SK-N-SH treated with all-trans-retinoic acid at 6 μM for 48 hours (cell line): ENCODE measurements around the gene RHOG.

Experiments used
- ATAC-seq: fragments of 200-7000 bp; cut with Tn5 transposase; 3 replicates; pipeline ENCODE4 v1.9.1; 2020; ENCODE audit warnings: mild to moderate bottlenecking, moderate library complexity
- BACH2 ChIP-seq: fragments of 250-450 bp; sonication (Bioruptor Pico); IDR thresholded peaks from 2 replicates; pipeline ENCODE4 v1.9.0; 2021; ENCODE audit warnings: mild to moderate bottlenecking, borderline replicate concordance
- CREB5 ChIP-seq: fragments of 250-450 bp; sonication (Bioruptor Pico); IDR thresholded peaks from 2 replicates; pipeline ENCODE4 v1.5.1; 2020; ENCODE audit warnings: low read depth, mild to moderate bottlenecking, moderate library complexity
- CSDC2 ChIP-seq: fragments of 250-450 bp; sonication (Bioruptor Pico); IDR thresholded peaks from 2 replicates; pipeline ENCODE4 v1.5.0; 2020; ENCODE audit warnings: mild to moderate bottlenecking, moderate library complexity
- CSRNP3 ChIP-seq: fragments of 250-450 bp; sonication (Bioruptor Pico); IDR thresholded peaks from 2 replicates; pipeline ENCODE4 v1.5.1; 2021; ENCODE audit warnings: mild to moderate bottlenecking, moderate library complexity
- ESRRG ChIP-seq: fragments of 250-450 bp; sonication (Bioruptor Pico); IDR thresholded peaks from 2 replicates; pipeline ENCODE4 v1.6.1; 2021; ENCODE audit warnings: mild to moderate bottlenecking
- GLIS3 ChIP-seq: fragments of 250-450 bp; sonication (Bioruptor Pico); IDR thresholded peaks from 2 replicates; pipeline ENCODE4 v1.5.0; 2020; ENCODE audit warnings: mild to moderate bottlenecking, moderate library complexity
- ISL1 ChIP-seq: fragments of 250-450 bp; sonication (Bioruptor Pico); IDR thresholded peaks from 2 replicates; pipeline ENCODE4 v2.1.2; 2022; ENCODE audit warnings: mild to moderate bottlenecking, moderate library complexity
- OSR1 ChIP-seq: fragments of 250-450 bp; sonication (Bioruptor Pico); IDR thresholded peaks from 2 replicates; pipeline ENCODE4 v1.8.0; 2022; ENCODE audit warnings: moderate library complexity, mild to moderate bottlenecking, inconsistent platforms
- PATZ1 ChIP-seq: fragments of 250-450 bp; sonication (Bioruptor Pico); IDR thresholded peaks from 2 replicates; pipeline ENCODE4 v1.8.0; 2020; ENCODE audit warnings: mild to moderate bottlenecking, moderate library complexity, borderline replicate concordance
- POU6F1 ChIP-seq: fragments of 250-450 bp; sonication (Bioruptor Pico); IDR thresholded peaks from 2 replicates; pipeline ENCODE4 v1.8.0; 2021; ENCODE audit warnings: low read depth, mild to moderate bottlenecking, moderate library complexity, borderline replicate concordance
- PPARA ChIP-seq: fragments of 250-450 bp; sonication (Bioruptor Pico); IDR thresholded peaks from 2 replicates; pipeline ENCODE4 v1.5.0; 2020; ENCODE audit warnings: mild to moderate bottlenecking, borderline replicate concordance
- RARB ChIP-seq: fragments of 250-450 bp; sonication (Bioruptor Pico); IDR thresholded peaks from 2 replicates; pipeline ENCODE4 v1.8.0; 2021; ENCODE audit warnings: mild to moderate bottlenecking, moderate library complexity
- SNAI2 ChIP-seq: fragments of 250-450 bp; sonication (Bioruptor Pico); IDR thresholded peaks from 2 replicates; pipeline ENCODE4 v1.5.0; 2020; ENCODE audit warnings: mild to moderate bottlenecking, moderate library complexity
- TCF4 ChIP-seq: fragments of 250-450 bp; sonication (Bioruptor Pico); IDR thresholded peaks from 2 replicates; pipeline ENCODE4 v1.8.0; 2021; ENCODE audit warnings: mild to moderate bottlenecking, moderate library complexity, borderline replicate concordance
- TOX ChIP-seq: fragments of 250-450 bp; sonication (Bioruptor Pico); IDR thresholded peaks from 2 replicates; pipeline ENCODE4 v1.8.0; 2021; ENCODE audit warnings: mild to moderate bottlenecking, moderate library complexity, borderline replicate concordance
- TSHZ2 ChIP-seq: fragments of 250-450 bp; sonication (Bioruptor Pico); IDR thresholded peaks from 2 replicates; pipeline ENCODE4 v1.5.0; 2020; ENCODE audit warnings: mild to moderate bottlenecking, moderate library complexity
- ZC3H10 ChIP-seq: fragments of 250-450 bp; sonication (Bioruptor Pico); IDR thresholded peaks from 2 replicates; pipeline ENCODE4 v1.5.1; 2021; ENCODE audit warnings: mild to moderate bottlenecking, moderate library complexity
- ZFP3 ChIP-seq: fragments of 250-450 bp; sonication (Bioruptor Pico); IDR thresholded peaks from 2 replicates; pipeline ENCODE4 v1.5.0; 2020; ENCODE audit warnings: mild to moderate bottlenecking, moderate library complexity
- ZFP30 ChIP-seq: fragments of 450-650 bp; formaldehyde crosslinking; IDR thresholded peaks from 2 replicates; pipeline ENCODE4 v1.5.0; 2022; ENCODE audit warnings: mild to moderate bottlenecking, moderate library complexity
- ZNF565 ChIP-seq: fragments of 450-650 bp; formaldehyde crosslinking; conservative IDR thresholded peaks from 2 replicates; pipeline ENCODE4 v1.5.0; 2020; ENCODE audit warnings: low read depth, mild to moderate bottlenecking, moderate library complexity
- ZNF70 ChIP-seq: fragments of 450-650 bp; formaldehyde crosslinking; IDR thresholded peaks from 2 replicates; pipeline ENCODE4 v1.5.0; 2020; ENCODE audit warnings: mild to moderate bottlenecking, moderate library complexity
- ZNF8 ChIP-seq: fragments of 450-650 bp; formaldehyde crosslinking; IDR thresholded peaks from 2 replicates; pipeline ENCODE4 v1.5.0; 2020; ENCODE audit warnings: mild to moderate bottlenecking, moderate library complexity

The RHOG gene

GRCh38 chr11:3808861-3809623 is 31.7 kb downstream of the RHOG start:
- TF ChIP-seq TSHZ2 (CRISPR knock-in tag) (no peak), BACH2 (CRISPR knock-in tag) (no peak), OSR1 (no peak), TOX (no peak), ZFP30 (no peak), TCF4 (no peak), SNAI2 (CRISPR knock-in tag) (no peak), CSRNP3 (CRISPR knock-in tag) (no peak), PPARA (CRISPR knock-in tag) (no peak), ZFP3 (CRISPR knock-in tag) (no peak), ZNF70 (CRISPR knock-in tag) (no peak), ISL1 (CRISPR knock-in tag) (no peak), POU6F1 (no peak), GLIS3 (CRISPR knock-in tag) (no peak), ESRRG (CRISPR knock-in tag) (no peak), CSDC2 (CRISPR knock-in tag) (no peak), ZNF8 (no peak), CREB5 (CRISPR knock-in tag) (no peak), PATZ1 (CRISPR knock-in tag) (no peak), ZC3H10 (CRISPR knock-in tag) (no peak)
- ATAC-seq = peak; percentile 84

- ATAC-seq = peak; percentile 87
- no peak for TF ChIP-seq POU6F1
- TF ChIP-seq ZFP30 = no peak
- TF ChIP-seq ISL1 (CRISPR knock-in tag) = no peak
- no peak for TF ChIP-seq RARB
- no peak for TF ChIP-seq TCF4
- TF ChIP-seq CSRNP3 (CRISPR knock-in tag) = no peak
- no peak for TF ChIP-seq ZNF8
- TF ChIP-seq TOX = no peak
- no peak for TF ChIP-seq PATZ1 (CRISPR knock-in tag)
- TF ChIP-seq OSR1 = no peak
- no peak for TF ChIP-seq ZNF565 (CRISPR knock-in tag)
These were observed 32.6 kb downstream of the RHOG start, which contains the start of gene PGAP2 for GRCh38 chr11:3807909-3808860. Gene PGAP2 (plus strand): TSS chr11:3808560. CDS start chr11:3811260, 2,700 bp downstream.
